ENCODE results near the gene GP5. TPM values are rescaled to one million over a fixed set of nuclear protein-coding genes. Genes with fewer than 3 reads are reported as not detected.

The GP5 gene
- total and polyA plus RNA-seq, 2 donors (not counting 1 experiment from before 2014, with no cell fraction given), result 0.01 to 0.15 TPM

GRCh38 chr3:194375473-194376240, 23.4 kb downstream of the GP5 start:
- H3K4me1 Mint-ChIP-seq, result no peaks in the 10 kb centered on the region
- no peak for ATAC-seq (ENCODE audit: low read depth)
- no peak for DNase-seq
- Histone ChIP-seq H3K79me2 (ENCODE audit: control insufficient read depth, insufficient read depth, low read length) (no peaks in the 10 kb centered on the region), H3K4me3 (ENCODE audit: control extremely low read depth in 1 of 5, extremely low read depth in 1 of 5, insufficient read depth in 1 of 5, low read depth in 2 of 5, low read length in 4 of 5) (no peak overlapping the region), H3K9ac (ENCODE audit: low read length) (no peak overlapping the region), H3K4me2 (replicated peaks; ENCODE audit: low read depth, low read length, poor library complexity, severe bottlenecking) (no peak overlapping the region), H4K20me1 (ENCODE audit: control insufficient read depth, insufficient read depth, low read length, poor library complexity, severe bottlenecking) (no peaks in the 10 kb centered on the region), H2AFZ (ENCODE audit: insufficient read depth, low read depth, low read length, poor library complexity, severe bottlenecking) (no peak overlapping the region), H3K4me1 (ENCODE audit: control insufficient read depth in 2 of 2, insufficient read depth in 2 of 2, low read length in 2 of 2) (no peaks in the 10 kb centered on the region), H3K36me3 (replicated peaks in 1 of 2; ENCODE audit: control extremely low read depth in 1 of 2, control insufficient read depth in 1 of 2, extremely low read depth in 1 of 2, insufficient read depth in 2 of 2, low read length in 1 of 2) (no peaks in the 10 kb centered on the region), H3K27me3 (replicated peaks in 1 of 4; ENCODE audit: control extremely low read depth in 1 of 4, control insufficient read depth in 3 of 4, insufficient read depth in 4 of 4, low read length in 3 of 4) (peaks cover 0 to 4% (median 0%) of the 10 kb centered on the region in 4 experiments), H3K27ac (ENCODE audit: low read length in 2 of 2) (no peak overlapping the region), H3K9me3 (ENCODE audit: control extremely low read depth in 1 of 3, control insufficient read depth in 2 of 3, insufficient read depth in 1 of 3, low read length in 2 of 3) (peaks cover 0 to 3% (median 0%) of the 10 kb centered on the region in 3 donors)
- intact Hi-C loops (cut with micrococcal nuclease), result no loop called here
- TF ChIP-seq CTCF (IDR thresholded peaks at IDR 0.05), result no peak
- no peak for TF ChIP-seq EZH2 (IDR thresholded peaks at IDR 0.05; ENCODE audit: borderline replicate concordance, insufficient read depth, low read depth, low read length, poor library complexity, severe bottlenecking)
- H3K9me3 Mint-ChIP-seq (ENCODE audit: insufficient read depth), result no peaks in the 10 kb centered on the region
- ChIA-PET CTCF (no interaction called here), POLR2A (no interaction called here)
- no peak overlapping the region for H3K27ac Mint-ChIP-seq
- H3K27me3 Mint-ChIP-seq, result peaks cover 49% of the 10 kb centered on the region
- WGBS (ENCODE audit: insufficient coverage), result 66% methylated on average over 6 of the region's 15 CpGs
- no peak overlapping the region for H3K4me3 Mint-ChIP-seq

GRCh38 chr3:194374935-194375334, 24.1 kb downstream of the GP5 start:
- WGBS (ENCODE audit: insufficient coverage), result over 99% methylated on average over 7 of the region's 10 CpGs
- no peak overlapping the region for H3K27ac Mint-ChIP-seq
- H3K27me3 ChIP-seq (replicated peaks in 1 of 4; ENCODE audit: control extremely low read depth in 1 of 4, control insufficient read depth in 3 of 4, insufficient read depth in 4 of 4, low read length in 3 of 4), result peaks cover 0 to 9% (median 0%) of the 10 kb centered on the region in 4 experiments
- no peaks in the 10 kb centered on the region for H3K4me1 ChIP-seq (ENCODE audit: control insufficient read depth in 2 of 2, insufficient read depth in 2 of 2, low read length in 2 of 2)
- peaks cover 48% of the 10 kb centered on the region for H3K27me3 Mint-ChIP-seq
- no peak overlapping the region for H3K4me3 Mint-ChIP-seq
- CTCF ChIA-PET, result no interaction called here
- TF ChIP-seq EZH2 (IDR thresholded peaks at IDR 0.05; ENCODE audit: borderline replicate concordance, insufficient read depth, low read depth, low read length, poor library complexity, severe bottlenecking) (no peak), CTCF (IDR thresholded peaks at IDR 0.05) (no peak)
- POLR2A ChIA-PET, result no interaction called here
- H3K9me3 ChIP-seq (ENCODE audit: control extremely low read depth in 1 of 3, control insufficient read depth in 2 of 3, insufficient read depth in 1 of 3, low read length in 2 of 3), result peaks cover 0 to 3% (median 0%) of the 10 kb centered on the region in 3 donors
- no peaks in the 10 kb centered on the region for H3K79me2 ChIP-seq (ENCODE audit: control insufficient read depth, insufficient read depth, low read length)
- H3K27ac ChIP-seq (ENCODE audit: low read length in 2 of 2), result no peak overlapping the region
- H3K9ac ChIP-seq (ENCODE audit: low read length), result no peak overlapping the region
- H2AFZ ChIP-seq (ENCODE audit: insufficient read depth, low read depth, low read length, poor library complexity, severe bottlenecking), result no peak overlapping the region
- no peak overlapping the region for H3K4me3 ChIP-seq (ENCODE audit: control extremely low read depth in 1 of 5, extremely low read depth in 1 of 5, insufficient read depth in 1 of 5, low read depth in 2 of 5, low read length in 4 of 5)
- no peak overlapping the region for H3K4me2 ChIP-seq (replicated peaks; ENCODE audit: low read depth, low read length, poor library complexity, severe bottlenecking)
- no peaks in the 10 kb centered on the region for H3K36me3 ChIP-seq (replicated peaks in 1 of 2; ENCODE audit: control extremely low read depth in 1 of 2, control insufficient read depth in 1 of 2, extremely low read depth in 1 of 2, insufficient read depth in 2 of 2, low read length in 1 of 2)
- no peaks in the 10 kb centered on the region for H4K20me1 ChIP-seq (ENCODE audit: control insufficient read depth, insufficient read depth, low read length, poor library complexity, severe bottlenecking)
- H3K9me3 Mint-ChIP-seq (ENCODE audit: insufficient read depth), result no peaks in the 10 kb centered on the region
- no peaks in the 10 kb centered on the region for H3K4me1 Mint-ChIP-seq
- no peak for ATAC-seq (ENCODE audit: low read depth)
- intact Hi-C loops (cut with micrococcal nuclease), result no loop called here
- no peak for DNase-seq
